Measurements from ENCODE around the gene IDE. TPM values are rescaled to one million over a fixed set of nuclear protein-coding genes. Genes with fewer than 3 reads are reported as not detected.
A peak's percentile ranks its signal among the peaks of the same experiment; 100 is the strongest.

IDE gene
- total RNA-seq, 1 donor from 2014 or later: 23.6 TPM

DNA sequence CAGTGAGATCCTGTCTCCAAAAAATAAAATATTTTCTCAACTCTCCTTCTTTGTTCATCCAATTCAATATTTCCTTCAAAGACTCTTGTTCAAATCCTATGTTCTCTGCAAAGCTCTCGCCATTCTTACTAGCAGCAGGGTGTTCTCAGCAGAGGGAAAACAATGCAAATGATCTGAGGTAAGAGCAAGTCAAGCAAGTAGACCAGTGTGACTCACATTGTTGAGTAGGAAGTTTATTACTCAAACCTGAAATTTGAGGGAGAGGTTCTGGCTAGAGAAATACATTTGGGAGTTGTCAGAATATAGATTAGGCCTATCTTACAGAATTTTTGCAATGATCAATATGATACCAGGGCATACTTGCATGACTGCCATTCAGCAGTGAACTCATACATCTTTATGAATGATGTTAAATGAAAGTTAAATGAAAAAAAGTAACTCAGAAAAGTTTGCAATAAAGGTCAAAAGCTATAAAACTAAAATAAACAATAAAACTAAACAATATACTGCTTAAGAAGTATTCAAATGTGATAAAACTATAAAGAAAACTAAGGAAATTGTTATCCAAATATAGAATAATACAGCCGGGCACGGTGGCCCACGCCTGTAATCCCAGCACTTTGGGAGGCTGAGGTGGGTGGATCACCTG lies 5.8 kb downstream of the IDE start:
- DNase-seq (ENCODE audit: low read depth in 2 of 2): peak in 1 of 2 donors; percentile 47

DNA sequence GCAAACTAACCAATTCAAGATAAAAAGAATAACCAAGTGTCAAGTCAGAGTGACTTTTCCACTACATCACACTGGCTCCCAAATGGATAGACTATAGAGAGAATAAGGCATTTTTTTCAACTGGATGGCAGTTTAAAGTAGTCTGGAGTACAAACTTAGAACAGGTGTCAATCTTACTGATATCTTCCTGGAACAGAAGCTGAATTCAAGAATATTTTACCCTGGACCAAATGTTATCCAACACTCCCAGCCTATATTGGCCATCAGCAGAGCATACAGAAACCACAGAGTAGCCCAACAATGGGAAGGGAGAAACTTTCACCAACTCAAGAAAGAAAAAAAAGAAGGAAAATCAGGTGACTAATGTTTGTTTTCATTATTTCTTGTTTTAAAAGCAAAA lies 11.5 kb downstream of the IDE start:
- no peak for DNase-seq (ENCODE audit: low read depth in 2 of 2)

DNA sequence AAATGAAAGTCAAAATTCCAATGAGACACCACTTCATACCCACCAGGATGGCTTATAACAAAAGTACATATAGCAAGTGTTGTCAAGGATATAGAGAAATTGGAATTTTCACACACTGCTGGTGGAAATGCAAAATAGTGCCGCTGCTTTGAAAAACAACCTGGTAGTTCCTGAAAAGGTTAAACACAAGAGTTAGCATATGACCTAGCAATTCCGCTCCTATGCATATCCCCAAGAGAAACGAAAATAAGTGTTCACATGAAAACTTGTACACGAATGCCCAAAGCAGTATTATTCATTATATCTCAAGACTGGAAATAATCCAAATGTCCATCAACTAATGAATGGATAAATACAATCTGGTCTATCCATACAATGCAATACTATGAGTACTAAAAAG lies 14.8 kb downstream of the IDE start:
- DNase-seq (ENCODE audit: low read depth in 2 of 2): no peak

DNA sequence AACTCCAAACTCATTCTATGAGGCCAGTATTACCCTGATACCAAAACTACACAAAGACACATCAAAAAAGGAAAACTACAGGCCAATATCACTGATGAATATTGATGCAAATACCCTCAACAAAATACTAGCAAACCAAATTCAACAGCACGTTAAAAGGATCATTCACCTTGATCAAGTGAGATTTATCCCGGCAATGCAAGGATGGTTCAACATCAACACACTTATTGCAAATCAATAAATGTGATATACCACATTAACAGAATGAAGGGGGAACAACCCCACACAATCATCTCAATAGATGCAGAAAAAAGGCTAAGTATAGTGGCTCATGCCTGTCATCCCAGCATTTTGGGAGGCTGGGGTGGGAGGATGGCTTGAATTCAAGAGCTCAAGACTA lies 19.9 kb downstream of the IDE start:
- DNase-seq (ENCODE audit: low read depth in 2 of 2): no peak

DNA sequence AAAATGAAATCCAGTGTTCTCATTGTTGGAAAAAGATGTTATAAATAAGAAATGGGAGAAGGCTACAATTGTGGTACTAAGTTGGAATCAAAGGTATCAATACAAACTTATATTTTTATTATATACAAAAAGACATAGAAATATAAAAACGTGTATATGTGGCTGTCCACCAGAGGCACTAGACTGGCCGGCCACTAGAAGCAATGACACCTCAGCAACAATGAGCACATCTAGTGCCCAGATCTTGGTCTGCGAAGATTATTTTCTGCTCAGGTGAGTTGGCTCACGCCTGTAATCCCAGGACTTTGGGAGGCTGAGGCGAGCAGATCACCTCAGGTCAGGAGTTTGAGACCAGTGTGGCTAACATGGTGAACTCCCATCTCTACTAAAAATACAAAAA lies 21.6 kb downstream of the IDE start:
- no peak for DNase-seq (ENCODE audit: low read depth in 2 of 2)

DNA sequence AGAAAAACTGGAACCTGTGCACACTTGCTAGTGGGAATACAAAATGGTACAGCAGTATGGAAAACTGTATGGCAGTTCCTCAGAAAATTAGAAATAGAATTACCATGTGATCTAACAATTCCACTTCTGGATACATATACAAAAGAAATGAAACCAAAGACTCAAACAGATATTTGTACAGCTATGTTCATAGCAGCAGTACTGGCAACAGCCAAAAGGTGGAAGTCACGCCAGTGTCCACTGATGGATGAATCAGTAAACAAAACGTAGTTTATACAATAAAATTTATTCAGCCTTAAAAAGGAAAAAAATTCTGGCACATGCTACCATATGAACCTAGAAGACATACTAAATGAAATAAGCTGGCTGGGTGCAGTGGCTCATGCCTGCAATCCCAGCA lies 23.0 kb downstream of the IDE start:
- DNase-seq (ENCODE audit: low read depth in 2 of 2): no peak

DNA sequence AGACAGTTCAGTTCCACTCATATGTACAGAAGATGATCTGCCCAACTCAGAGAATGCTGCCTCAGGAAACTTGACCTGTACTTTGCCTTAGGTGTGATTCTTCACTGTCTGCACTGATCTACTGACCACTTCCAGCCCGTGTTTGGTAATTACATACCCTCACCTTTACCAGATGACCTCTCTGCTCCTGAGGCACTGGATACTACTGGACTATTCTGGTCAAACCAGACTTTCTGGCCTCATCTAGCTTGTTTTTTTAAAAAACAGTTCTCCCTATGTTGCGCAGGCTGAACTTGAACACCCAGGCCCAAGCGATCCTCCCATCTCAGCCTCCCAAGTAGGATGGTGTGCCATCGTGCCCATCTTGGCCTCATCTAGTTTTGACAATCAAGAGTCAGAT lies 26.2 kb downstream of the IDE start:
- DNase-seq (ENCODE audit: low read depth in 2 of 2): no peak

DNA sequence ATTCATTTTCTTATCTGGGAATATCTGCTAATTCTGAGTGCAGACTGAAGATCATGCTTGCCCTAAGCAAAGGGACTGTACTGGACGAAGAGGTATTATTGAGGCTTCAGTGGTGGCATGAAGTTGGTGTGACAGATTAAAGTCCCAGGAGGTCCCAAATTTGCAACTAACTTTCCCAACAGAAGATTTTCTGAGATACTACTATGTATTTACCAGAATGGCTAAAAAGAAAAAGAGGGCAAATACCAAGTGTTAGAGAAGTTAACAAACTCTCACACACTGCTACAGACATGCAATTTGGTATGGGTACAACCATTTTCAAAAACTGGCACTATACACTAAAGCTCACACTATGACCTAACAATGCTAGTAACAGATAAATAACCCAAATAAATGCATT lies 28.3 kb downstream of the IDE start:
- DNase-seq (ENCODE audit: low read depth in 2 of 2): no peak

DNA sequence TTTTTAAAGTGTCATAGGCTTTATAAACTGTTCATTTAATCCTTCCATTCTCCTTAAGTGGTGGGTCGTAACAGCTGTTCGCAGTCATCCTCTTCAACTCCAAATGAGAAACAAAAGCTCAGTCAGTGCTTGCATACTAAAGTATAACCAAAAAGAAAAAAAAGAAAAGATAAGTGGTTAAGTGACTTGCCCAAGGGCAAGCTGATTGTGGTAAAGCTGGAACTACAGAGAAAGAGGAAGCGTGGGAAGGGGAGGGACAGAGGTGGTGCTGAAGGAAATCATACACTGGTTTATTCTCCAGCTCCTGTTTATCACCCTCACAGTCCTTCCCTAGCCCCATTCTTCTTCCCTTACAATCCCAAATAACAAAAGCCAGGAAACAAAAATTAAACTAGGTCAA lies 29.6 kb downstream of the IDE start:
- DNase-seq (ENCODE audit: low read depth in 2 of 2): peak in 1 of 2 donors; percentile 35

DNA sequence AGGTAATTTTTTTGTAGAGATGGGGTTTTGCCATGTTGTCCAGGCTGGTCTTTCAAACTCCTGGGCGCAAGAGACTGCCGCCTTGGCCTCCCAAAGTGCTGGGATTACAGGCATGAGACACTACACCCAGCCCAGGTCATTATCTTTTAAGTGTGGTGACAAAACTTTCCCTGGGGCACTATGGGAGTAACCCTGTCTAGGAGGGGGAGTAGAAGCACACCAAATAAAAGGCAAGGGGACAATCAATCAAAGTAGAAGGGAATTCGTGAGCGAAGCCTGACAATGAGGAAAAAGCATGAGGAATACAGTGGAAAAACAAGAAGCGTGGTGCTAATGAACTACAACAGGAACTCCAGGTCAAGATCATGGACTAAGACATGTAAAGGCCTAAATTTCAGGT lies 31.4 kb downstream of the IDE start:
- DNase-seq (ENCODE audit: low read depth in 2 of 2): no peak

DNA sequence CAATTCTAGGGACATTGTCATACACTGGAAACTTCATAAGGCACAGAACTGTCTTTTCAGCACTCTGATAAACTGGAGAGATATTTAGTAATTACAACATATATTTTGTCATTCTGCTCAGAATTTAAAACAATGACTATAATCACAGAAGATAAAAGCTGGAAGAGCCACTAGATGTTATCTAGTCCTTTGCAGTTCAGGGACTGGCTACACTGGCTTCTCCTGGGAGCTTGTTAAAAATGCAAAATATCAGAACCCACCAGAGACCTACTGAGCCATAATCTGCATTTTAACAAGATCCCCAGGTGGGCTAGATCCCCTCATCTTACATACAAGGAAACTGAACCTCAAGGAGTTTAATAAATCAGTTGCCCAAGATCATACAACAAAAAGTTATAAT lies 32.3 kb downstream of the IDE start:
- DNase-seq (ENCODE audit: low read depth in 2 of 2): no peak

DNA sequence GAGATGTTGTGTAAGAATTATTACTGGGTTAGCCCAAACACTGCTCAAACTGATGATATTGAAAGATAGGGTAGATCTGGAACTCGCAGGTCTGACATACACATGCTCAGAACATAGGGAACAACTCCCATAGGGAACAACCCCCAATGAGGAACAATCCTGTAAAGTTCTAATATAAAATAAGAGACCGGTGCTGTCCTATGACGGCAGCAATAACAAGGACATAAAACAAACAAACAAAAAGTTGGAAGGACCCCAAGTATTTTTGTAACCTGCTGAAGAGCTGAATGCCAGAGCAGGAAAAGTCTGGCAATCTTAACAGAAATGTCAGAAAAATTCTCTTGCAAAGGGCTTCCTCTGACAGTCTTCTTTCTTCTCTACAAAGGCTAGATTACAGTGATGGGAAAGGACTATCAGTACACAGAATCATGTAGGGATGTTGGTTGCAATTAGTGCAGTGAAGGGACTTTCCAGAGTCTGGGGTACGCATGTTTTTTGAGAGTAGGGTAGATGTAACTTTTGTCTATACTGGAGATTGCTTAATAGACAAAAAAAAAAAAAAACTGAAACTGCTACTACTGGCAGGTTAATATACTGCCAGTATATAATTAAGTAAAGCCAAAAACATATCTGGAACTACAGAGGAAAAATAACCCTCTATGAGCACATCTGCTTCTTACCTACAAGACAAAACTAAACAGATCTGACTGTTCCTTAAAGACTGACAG lies 35.5 kb downstream of the IDE start:
- DNase-seq (ENCODE audit: low read depth in 2 of 2): peak; percentile 6 to 45

DNA sequence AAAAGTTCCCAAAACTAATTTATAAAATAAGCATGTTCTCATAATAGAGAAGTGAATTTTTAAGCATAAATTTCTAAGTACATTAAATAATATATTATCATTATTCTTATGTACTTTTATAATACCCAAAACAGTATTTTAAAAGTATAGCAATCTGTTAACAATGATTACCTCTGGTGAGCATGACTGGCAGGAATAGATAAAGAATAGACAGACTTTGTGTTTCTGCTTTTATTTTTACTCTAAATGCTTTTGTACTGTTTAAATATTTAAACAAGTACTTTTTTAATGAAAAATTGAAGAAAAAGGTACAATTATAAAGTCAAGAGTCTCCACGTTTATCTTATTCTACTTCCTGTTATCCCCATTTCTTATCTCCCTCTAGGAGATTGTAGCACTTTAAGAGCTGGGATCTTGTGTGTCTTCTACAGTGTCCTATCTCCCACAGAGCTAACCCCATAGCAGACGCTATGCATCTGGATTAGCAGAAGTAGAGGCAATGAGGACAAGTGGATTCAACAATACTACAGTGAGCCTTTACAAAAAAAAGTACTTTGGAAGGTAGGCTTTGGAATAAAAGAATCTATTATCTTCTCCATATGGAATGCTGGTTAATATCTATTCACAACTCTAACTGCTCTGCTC lies 42.9 kb downstream of the IDE start:
- DNase-seq (ENCODE audit: low read depth in 2 of 2): no peak

DNA sequence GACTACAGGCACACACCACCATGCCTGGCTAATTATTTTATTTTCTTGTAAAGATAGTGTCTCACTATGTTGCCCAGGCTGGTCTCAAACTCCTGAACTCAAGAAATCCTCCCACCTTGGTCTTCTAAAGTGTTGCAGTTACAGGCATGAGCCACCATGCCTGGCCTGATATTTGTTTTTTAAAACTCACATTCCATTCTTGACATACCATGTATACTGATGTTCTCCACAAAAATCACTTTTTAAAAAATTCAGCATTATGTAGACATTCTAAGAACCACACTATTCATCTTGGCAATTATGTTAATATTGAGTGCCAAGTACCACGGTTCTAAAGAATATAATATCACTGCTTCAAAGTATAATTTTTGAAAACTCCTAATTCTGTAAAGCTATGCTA lies 43.5 kb downstream of the IDE start:
- DNase-seq (ENCODE audit: low read depth in 2 of 2): no peak

DNA sequence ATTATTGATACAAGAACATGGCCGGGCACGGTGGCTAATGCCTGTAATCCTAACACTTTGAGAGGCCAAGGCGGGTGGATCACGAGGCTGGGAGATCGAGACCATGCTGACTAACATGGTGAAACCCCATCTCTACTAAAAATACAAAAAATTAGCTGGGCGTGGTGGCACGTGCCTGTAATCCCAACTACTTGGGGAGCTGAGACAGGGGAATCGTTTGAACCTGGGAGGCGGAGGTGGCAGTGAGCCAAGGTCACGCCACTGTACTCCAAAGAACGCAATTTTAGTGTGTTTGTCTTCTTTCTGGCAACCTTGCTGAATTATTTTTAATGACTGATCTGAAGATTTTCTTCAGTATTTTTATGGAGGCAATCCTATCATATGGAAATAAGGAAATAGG lies 46.2 kb downstream of the IDE start:
- DNase-seq (ENCODE audit: low read depth in 2 of 2): no peak

DNA sequence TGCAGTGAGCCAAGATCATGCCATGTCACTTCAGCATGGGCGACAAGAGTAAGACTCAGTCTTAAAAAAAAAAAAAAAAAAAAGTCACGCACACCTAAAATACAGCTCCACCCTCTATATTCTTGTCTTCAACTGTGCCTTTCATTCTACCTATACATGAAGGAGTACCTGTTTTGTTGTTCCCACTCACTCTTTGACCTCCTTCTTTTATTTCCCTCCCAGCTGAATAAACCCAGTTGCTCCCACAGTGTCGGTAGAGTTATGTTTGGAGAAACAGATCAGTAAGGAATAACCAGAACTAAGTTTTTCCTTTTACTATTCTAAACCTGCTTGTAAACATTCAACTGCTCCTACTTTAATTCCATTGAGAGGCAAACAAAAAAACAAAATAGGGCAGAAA lies 50.3 kb downstream of the IDE start:
- DNase-seq (ENCODE audit: low read depth in 2 of 2): no peak

DNA sequence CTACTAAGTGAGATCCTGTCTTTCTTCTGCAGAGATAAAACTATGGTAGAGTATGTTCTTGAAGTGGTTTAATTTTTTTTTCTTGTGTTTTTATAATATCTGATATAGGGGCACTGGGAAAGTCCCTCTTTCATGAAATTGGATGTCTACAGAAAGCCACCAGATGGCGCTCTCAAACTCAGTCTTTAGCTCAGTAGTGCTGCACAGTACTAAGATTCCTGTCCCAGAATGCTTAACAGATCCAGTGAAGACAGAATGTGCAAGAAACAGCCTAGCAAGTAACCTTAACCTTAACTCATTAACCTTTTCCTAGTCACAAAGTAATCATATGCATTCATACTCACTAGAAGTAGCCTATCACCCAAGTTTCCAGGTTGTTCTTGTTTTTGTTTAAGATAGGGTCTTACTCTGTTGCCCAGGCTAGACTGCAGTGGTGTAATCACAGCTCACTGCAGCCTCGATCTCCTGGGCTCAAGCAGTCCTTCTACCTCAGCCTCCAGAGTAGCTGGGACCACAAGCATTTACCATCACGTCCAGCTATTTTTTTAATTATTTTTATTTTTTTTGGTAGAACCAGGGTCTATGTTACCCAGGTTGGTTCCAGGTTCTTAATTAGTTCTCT lies 56.7 kb downstream of the IDE start:
- peak; percentile 70 to 85 for DNase-seq (ENCODE audit: low read depth in 2 of 2)

DNA sequence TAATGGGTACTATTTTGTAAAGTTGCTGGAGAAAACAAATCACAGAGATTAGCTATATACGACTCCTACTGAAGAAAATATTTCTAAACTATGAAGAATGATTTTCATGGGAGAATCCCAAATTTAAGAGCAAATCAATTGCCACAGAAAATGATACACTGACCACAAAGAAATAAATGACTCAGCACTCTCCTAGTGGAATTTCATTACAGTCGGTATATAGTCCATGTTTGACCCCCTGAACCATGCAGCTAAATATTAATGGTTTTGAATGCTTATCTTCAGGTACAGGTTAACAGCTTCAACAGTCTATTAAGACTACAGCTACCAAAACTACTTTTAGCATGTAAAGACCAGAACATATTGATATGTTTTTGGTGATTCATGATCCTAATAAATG lies 65.0 kb downstream of the IDE start:
- DNase-seq (ENCODE audit: low read depth in 2 of 2): no peak

DNA sequence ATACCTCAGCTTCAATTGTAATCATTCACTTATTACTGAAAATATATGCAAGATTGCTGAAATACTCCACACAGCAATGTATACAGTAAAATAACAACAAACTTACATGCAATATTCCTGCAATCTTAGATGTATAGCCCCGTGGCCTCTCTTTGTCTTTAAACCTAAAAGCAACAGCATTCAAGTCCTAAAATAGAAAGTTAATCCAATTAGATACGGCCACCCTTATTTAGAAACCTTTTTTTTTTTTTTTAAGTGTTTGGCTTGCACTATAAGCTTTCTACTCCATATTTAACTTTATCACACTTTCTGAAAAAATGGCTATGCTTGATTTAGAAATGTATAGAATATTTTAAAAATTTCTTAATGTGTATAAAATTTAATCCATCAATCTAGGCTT lies 67.6 kb downstream of the IDE start:
- DNase-seq (ENCODE audit: low read depth in 2 of 2): no peak

DNA sequence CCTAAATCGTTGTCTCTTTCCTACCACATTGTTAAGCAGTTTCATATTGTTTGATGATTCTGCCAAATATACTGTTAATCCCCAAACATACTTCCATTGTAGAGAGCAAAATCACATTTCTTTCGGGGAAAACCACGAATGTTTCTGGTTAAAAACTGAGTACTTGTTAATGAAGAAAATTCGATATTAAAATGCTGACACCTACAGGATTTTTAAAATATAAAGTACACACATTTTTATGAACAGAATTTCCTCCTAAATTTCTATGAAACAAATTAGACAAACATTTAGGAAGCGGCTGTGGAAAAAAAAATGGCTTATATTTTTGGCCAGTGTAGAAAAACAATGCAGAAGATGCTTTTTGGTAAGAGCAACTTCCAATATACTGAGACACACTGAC lies 68.8 kb downstream of the IDE start:
- DNase-seq (ENCODE audit: low read depth in 2 of 2): no peak

DNA sequence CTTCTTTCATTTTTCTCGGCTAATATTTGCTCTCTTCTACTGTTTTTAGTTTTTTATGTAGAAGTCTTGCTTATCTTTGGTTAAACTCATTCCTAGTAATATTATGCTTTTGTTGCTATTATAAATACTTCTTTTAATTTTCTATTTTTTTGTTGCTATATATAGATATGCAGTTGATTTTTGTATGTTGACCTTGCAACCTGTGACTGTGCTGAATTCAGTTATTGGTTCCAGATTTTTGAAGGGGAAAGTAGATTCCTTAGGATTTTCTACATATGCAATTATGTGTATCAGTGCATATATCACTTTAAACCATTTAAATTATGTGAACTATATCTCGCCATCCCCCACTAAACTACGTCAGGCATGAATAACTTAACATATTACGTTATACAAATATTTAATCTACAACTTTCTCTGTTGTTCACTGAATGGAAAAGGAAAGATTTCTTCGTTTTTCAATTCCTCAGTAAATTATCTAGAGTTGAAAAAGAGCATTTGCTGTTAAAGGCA lies 71.5 kb downstream of the IDE start:
- DNase-seq (ENCODE audit: low read depth in 2 of 2): no peak

DNA sequence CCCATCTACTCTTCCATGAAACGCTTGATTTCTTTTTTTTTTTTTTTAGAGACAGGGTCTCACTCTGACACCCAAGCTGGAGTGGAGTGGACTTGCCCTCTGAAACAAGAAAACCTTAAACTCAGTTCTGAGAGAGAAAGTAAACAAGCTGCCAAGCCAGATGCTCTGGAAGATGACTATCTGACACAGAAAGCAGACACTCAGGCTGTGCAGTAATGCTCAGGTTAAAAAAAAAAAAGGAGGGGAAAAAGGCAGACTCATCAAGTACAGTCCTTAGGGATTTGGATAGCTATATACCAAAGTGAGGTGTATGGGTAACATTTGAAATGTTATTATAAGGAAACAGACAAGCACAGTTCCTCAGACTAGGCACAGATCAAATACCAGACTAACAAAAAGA lies 80.5 kb downstream of the IDE start:
- no peak for DNase-seq (ENCODE audit: low read depth in 2 of 2)
